ENCODE data around the gene SLC8A1.

The SLC8A1 gene

DNA sequence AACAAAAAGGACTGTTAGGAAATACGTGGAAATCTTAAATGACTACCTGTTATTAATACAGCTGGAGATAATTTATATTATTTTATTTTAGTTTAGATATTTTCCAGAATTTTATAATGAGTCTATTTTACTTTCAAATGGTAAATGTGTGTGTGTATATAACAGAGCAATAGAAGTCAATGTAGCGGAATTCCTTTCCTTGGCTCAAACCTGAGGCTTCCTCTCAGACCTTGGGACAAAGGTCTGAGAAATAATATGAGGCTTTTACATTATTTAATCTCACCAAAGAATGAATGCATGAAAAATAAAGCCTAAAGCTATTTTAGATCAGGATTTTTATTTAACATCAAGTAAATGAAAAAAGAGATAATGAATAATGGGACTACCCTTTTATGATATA, 65.7 kb downstream of the SLC8A1 start:
- no peak for DNase-seq (ENCODE audit: low spot score)

DNA sequence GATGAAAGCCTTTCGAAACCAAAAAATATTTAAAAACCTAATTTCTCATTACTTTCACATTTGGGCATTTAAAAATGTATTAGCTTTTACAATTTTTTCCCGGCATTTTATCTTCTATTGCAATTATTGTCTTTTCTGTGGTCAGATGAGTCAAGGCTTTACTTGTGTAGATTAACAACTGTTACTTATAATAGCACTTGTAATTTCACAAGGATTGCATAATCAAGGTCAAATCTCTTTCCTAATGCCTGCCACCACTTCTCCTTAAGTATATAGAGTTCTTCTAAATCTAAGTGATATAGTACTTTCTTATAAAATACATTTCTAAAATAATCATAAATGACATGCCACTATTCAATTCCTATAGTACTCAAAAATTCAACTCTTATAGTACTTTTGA, 67.2 kb downstream of the SLC8A1 start:
- DNase-seq (ENCODE audit: low spot score): no peak

DNA sequence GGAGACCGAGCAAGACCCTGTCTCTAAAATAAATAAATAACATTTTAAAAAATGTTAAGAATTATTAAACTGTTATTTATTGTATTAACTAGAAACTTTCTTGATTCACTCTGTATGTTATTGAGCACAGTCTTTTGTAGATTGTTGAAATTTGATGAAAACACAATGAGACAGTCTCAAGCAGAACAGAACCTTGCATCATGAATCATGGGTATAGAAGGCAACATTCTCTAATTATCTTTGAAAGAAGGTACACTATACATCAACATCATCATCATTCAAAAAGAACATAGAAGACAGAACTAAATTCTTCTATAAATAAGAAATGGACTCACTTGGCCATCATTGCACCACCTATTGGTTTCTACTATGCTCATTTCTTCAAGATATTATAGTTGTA, 67.7 kb downstream of the SLC8A1 start:
- DNase-seq (ENCODE audit: low spot score): no peak

DNA sequence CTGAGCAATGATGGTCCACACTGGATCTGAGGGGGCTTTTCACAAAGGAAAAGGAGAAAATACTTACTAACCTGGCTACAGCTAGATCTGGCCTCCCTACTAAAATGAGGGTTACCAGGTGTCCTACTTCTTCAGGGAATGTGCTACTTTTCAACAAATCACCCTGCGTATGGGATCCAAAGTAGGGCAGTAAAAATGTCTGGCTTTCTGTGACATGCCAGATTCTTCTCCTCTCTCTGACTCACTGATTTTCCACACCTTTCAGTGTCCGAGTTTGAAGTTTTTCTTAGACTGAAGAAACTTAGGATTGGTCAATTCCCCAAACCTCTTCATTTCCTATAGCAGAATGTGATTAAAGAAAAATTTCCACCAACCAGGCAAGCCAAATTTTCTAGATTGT, 71.2 kb downstream of the SLC8A1 start:
- no peak for DNase-seq (ENCODE audit: low spot score)

DNA sequence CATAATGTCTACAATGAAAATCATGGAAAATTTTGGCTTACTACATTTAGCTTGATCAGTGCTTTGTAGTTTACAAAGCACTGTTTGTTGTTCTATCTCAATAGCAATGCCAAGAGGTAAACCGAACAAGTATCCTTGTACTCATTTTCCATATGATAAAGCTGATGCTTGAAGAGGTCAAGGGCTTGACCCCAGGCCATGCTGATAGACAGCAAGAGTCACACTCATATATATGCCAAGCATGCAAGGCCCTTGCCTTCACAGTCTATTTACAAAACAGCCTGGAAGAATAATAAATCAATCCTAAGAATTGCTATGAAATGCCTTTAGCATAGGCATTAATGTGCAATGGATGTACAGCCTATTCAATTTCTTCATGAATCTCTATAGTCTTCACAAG, 71.8 kb downstream of the SLC8A1 start:
- no peak for DNase-seq (ENCODE audit: low spot score)

DNA sequence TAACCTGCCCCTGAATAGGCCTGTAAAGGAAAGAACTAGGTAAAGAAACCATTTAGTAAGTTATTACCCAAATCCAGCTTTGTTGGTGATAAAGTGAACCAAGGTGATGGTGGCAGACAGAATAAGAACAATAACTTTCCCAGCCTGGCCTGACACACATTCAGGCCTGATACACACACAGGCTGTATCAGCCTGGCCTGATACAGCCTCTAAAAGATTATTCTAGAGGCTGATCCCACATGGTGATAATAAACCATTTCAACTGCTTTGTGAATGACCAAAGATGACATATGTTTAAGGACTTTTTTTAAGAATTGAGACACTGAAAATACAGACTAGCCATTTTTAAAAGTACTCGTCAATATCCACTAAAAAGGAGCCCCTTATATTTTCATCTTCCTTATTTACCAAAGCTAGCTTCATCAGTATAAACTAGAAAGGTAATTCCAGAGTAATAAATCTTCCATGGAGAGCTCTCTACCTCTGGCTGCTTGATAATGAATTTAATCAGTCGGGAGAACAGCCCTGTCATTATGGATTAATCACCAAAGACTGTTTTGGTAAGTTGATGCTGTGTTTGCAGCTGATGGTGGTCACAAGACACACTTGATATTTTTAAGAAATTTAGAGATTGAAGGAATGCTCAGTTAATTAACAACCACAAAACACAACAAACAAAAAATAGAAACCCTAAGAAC, 77.2 kb downstream of the SLC8A1 start:
- DNase-seq (ENCODE audit: low spot score): no peak

DNA sequence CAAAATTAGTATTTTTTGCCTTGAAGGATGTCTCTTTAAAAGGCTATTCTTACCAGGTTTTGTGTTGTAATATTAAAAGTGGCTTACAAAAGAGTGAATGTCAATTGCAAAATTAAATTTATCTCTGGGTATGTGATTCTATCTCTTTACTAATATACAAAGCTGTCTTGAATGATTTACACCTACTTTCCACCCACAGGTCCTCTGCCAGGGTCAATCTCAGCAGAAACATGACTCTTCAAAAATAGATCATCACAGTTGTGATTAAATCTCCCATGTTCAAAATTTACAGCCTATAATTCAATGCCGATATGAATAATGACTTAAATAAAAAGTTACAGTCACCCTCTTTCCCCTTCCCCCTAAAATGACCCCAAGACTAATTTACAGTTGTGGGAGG, 78.8 kb downstream of the SLC8A1 start:
- no peak for DNase-seq (ENCODE audit: low spot score)

DNA sequence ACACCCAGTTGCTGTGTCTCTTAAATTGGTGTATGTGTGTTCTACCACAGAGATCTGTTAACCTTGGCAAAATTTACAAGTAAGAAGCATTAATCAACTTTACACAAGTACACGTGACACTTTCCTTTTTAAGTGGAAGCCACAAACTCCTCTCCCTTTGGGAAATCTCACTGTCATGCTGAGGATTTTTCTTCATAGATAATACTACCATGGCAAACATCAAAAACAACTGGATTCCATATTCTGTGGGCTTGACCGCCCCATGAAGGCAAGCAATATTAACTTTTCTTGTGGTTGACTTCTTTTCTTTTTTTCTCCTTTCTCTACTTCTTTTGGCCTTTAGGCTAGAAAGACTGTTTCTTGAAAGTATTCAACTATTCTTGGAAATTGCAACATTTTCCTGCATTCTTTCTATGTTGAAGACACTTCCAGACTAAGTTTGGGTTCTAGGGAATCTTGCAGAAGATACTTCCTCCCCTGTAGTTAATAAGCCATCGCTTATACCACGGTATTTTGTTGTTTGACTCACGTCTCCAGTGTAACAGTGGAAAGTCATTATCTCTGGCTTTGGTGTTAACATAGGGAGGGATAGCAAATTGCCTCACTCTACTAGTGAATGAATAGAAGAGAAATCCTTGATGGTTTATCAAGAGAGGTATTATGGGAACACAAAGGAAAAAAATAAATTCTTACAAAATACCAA, 79.5 kb downstream of the SLC8A1 start:
- no peak for DNase-seq (ENCODE audit: low spot score)

DNA sequence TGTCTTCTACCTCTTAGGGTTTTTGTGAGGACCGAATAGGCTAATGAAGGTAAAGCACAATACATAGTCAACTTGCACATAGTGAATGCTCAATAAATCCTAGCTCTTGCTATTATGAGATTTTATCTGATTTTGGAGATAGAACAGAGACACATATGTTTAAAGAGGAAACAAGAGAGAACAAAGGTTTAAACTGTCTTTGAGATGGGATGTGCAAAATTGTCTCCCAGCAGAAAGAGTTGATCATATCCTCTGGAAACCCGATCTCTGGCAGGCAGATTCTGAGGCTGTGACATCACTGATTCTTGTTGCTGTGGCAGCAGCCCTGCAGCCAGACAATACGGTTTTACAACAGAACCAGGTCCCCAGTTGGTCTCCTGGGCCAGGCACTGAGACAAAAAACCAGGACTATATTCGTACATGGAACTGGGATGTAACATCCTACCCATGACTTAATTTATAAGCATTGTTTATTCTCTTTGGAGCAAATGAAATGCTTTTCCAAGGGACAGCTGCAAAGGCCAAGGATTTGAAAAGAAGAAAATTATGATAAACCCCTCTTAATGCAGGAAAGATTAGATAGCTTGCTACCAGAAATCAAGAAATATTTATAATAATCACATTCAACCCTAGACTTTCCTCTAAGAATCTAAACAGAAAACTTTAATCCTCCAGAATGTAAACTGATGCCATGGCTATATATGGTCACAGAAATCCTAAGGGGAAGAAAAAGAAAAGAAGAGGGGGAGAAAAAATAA, 80.2 kb downstream of the SLC8A1 start:
- no peak for DNase-seq (ENCODE audit: low spot score)

DNA sequence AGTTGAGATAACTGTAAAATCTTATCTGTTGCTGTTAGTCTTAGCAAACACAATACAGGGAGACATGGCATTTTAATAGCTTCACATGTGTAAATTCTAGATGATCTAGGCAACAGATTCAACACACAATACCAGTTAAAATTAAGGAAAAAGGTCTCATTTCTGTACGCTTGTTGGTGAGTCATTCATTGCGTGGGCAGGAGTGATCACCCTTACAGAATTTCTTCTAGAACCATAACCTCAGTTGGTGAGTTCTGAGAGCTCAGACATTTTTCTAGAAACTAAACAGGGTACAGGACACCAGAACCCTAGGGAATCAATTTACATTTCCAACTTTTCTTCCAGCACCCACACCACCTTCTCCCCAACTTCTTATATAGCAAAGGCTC, 81.9 kb downstream of the SLC8A1 start:
- peak; percentile 21 for DNase-seq (ENCODE audit: low spot score)

DNA sequence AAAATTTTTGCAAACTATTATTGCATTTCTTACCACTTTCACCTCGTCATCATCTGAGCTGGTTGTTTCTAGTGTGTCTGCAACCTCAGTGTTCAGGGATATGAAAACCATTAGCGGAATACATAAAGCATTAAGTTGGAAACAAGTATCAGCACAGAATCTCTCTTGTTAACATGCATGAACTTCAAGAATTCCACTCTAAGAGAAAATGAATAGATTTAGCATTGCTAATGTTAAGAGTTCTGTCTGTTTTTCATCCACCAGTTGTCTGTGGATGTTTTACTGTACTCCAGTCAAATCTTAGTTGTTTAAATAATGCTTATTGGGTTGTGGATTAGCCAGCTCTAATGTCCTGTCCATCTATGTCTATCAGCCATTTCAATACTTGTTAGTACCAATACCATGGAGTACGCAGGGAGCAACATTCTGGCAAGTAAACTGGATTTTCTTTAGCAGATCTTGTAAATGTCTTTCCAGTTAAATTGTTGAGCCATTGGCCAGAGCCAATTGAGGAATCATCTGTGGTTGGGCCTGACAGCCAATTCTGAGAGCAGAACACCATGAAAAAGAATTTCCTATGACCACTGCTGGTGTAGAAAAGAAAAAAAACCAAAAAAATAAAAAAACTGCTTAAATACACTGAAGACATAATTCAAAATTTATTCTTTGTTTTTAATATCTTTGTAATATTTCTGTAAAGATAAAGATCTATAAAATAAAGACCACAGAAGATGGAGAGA, 82.5 kb downstream of the SLC8A1 start:
- DNase-seq (ENCODE audit: low spot score): no peak

DNA sequence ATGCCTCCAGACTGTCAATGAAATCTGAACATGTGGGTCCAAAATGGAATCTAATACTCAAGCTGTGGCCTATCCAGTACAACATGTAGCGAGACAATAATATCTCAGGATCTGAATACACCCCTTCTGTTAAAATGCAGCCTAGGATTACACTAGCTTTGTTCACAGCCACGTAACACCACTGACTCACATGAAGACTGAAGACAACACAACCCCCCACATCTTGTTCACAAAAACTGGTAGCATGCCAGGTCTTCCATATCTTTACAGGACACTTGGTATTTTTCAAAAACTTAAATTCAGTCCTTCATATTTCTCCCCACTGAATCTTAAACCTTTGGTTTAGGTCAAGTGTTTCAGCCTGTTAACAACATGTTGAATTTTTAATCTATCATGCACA, 84.2 kb downstream of the SLC8A1 start:
- no peak for DNase-seq (ENCODE audit: low spot score)

DNA sequence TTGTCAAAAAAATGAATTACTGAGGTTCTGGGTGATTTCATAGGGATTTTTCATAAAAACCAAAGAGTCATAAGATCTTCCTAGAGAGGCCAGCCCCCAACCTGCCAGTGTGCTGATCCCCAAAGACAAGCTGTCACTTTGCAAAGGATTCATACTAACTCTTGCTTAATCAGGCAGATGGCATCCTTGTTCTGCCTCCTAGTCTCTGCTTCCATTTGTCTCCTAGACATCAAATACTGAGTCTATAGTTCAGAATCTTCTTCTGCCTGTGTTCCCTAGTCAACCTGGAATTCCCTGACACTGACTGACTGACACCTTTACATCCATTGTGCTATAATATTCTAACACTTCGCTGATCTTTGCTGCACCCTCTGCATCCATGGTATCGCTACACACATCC, 84.9 kb downstream of the SLC8A1 start:
- DNase-seq (ENCODE audit: low spot score): no peak

DNA sequence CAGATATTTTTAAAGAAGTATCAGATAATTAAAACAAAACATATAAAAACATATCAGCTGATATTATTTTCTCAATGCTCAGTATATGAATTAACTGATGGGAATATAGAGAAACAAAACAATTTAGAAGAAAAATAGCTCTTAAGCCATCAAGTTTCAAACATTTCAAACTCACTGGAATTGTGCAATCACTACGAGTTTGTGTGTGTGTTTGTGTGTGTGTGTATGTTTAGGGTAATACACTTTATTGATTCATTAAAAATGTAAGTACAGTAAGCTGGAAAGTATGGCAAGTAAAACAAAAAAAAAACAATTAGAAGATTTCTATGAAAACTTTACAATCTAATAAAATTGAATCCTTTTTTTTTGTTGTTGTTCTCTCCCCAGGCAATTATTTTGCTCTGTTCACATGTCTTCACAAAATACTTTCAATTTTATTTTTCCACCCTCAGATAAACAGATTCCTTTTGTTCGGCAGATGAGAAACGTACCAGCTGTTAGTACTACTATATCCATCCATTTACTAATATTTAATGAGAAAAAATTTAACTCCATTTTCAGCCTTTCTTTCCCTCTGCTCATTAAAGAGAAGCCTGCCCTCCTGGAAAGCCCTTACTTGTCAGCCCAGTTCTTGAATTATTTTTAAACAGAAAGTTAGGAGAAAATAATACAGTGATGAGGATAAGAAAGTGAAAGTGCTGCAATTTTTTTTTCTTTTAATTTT, 87.6 kb downstream of the SLC8A1 start:
- DNase-seq (ENCODE audit: low spot score): no peak

DNA sequence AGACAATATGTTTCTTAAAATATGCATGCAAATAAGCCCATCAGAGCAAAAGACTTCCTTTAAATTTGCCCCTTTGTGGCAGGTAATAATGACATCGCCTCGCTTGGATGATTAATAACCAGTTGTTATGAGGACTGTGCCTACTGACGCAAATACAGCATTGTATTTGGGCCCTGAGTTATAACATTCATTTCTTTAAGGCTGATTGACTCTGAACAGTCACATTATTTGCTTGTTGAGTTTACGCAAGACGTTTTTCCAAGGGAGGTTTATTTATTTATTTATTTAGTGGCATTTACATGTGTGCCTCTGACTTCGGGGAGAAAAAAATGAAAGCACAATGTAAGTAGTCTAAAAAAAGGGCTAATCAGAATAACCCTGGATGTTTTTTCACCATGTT, 88.3 kb downstream of the SLC8A1 start:
- DNase-seq (ENCODE audit: low spot score): no peak

DNA sequence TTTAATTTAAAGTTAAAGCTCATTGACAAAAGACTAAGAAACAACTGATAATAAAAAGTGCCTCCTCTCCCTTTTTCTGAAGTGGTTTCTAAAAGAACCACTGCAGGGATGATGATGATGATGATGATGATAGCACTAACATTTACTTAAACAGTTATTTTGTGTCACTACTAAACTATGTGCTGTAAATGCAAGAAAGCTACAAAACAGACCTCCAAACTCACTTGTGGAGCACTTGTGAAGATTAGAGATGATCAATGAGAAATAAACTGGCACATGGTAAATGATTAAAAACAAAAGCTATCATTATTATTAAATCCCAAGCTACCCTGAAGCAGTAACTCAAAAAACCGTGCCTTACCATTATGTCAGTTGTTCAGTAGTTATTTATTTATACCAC, 88.7 kb downstream of the SLC8A1 start:
- DNase-seq (ENCODE audit: low spot score): no peak

DNA sequence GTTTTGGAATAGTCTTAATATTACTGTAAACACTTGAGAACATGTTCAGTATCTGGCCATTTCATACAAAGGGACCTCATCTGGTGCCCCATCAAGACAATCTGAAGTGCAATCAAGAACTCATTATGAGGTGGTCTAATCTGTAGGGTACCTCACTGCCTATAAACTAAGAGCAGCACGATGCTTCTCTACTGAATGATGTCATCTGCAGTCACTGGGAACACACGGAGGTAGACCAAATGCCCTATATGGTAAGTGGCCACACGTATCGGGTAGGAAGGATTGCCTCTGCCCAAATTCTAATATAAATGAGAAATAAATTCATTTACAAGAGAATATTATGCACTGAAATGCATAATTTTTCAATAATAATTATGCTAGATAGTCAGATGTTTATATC, 90.4 kb downstream of the SLC8A1 start:
- DNase-seq (ENCODE audit: low spot score): no peak

DNA sequence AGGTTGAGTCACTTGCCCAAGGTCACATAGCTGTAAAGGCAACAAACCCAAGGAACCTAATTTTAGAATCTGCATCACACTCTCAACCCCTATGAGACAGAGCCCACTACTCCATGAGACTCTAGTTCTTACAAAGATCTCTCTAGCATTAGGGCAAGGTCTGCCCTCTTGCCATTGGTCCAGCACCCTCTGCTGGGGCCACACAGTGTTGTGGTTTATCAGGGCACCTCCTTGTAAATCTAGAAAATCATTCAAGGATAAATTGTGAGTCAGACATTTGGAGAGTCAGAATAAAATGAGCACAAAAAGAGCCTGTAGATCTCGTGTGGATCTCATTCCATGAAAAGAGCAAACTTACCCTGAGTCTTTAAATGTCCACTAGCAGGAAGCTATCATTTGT, 91.2 kb downstream of the SLC8A1 start:
- DNase-seq (ENCODE audit: low spot score): peak; percentile 11

DNA sequence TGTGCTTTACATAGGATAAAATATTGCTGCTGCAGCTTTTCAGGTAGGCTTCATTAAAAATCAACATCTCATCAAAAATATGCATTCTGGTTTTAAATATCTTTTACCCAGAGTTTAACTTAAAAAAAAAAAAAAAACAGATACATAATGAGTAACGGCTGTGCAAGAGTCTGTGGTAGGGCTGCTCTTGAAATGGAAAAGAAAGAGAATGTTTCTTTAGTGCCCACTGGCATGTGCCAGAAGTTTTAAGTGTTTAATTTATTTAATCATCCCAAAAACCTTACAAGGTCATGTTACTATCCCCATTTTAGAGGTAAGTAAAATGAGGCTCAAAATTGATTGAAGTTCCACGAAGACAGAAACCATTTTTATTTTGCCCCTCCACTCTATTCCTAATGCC, 92.1 kb downstream of the SLC8A1 start:
- no peak for DNase-seq (ENCODE audit: low spot score)

DNA sequence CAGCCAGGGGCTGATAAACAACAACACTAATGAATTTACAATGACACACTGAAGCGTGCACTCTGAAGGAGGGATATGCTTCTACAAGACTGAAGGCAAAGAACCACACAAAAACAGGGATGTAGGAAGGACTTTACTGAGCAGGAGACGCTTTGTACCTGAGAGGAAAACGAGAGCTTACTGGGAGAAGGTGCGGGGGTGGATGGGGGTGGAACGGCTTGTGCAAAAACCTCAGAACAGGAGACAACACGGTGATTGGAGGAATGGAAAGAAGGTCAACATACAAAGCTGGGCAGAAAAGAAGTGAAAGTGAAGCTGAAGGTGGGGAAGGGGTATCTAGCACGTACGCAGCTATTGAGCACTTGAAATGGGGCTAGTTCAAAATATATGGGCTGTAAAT, 93.1 kb downstream of the SLC8A1 start:
- no peak for DNase-seq (ENCODE audit: low spot score)

DNA sequence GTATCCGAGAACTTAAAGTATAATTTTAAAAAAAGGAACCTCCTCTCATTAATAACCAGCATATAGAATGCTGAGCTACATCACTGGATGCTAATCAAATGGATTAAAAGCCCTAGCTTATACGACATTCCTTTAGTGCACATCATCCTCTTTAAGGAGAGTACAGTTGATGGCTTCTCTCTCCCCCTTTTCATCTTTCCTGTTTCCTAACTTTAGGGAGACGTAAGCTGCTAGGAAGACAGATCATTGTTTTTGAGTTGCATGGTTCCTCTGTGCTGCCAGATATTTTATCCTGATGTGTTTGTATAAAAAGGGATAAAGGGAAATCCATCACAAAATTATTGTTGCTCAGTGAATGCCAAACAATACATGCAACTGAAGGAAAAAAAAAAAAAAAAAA, 94.2 kb downstream of the SLC8A1 start:
- no peak for DNase-seq (ENCODE audit: low spot score)

DNA sequence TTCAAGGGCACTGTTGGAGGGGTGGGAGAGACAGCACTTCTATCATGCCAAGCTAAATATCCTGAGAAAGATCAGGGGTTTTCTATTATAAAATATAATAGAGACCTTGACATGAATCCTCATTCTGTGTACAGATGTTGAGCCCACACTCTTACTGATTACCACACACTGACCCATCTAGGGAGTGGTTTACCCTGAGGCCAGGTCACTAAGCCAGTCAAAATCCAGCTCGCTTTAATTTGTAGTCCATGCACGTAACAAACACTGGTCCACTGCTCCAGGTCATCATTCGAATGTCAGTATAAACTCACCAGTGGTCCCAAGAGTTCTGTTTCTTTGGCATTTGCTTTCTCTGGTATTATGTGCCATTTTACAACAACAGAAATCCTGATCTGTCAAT, 96.4 kb downstream of the SLC8A1 start:
- no peak for DNase-seq (ENCODE audit: low spot score)

Data from RKO (cell line).